Skin of body (tissue), 2 donors: ENCODE measurements around the gene PTDSS2. TPM values are rescaled to one million over a fixed set of nuclear protein-coding genes. Genes with fewer than 3 reads are reported as not detected.

Source experiments
- DNase-seq: peaks from one replicate; lab custom pipeline; 2025; lab: John Stamatoyannopoulos, UW
- total RNA-seq: library from RNA; depleted of rRNA; stranded (reverse); fragments of >200 nt; gene quantifications from one replicate; pipeline ENCODE4 v1.2.3, GENCODE V29; 2014

The PTDSS2 gene
- total RNA-seq, 1 donor from 2014 or later: 14.1 TPM

- DNase-seq: no peak
Observed at GRCh38 chr11:490186-490929, 40.3 kb downstream of the PTDSS2 start.

- DNase-seq: no peak
Observed at GRCh38 chr11:490930-491260, 40.8 kb downstream of the PTDSS2 start.

- no peak for DNase-seq
Observed at GRCh38 chr11:491358-491757, 41.3 kb downstream of the PTDSS2 start.

- DNase-seq: no peak
Observed at GRCh38 chr11:492427-493226, 42.5 kb downstream of the PTDSS2 start.

- no peak for DNase-seq
Observed at GRCh38 chr11:494761-495536, 44.9 kb downstream of the PTDSS2 start.

- no peak for DNase-seq
Observed at GRCh38 chr11:495537-495931, 45.5 kb downstream of the PTDSS2 start.

- DNase-seq: no peak
Observed at GRCh38 chr11:496834-497564, 46.9 kb downstream of the PTDSS2 start.

GRCh38 chr11:497565-498296 is 47.7 kb downstream of the PTDSS2 start:
- DNase-seq: no peak

GRCh38 chr11:498297-499181 is 48.5 kb downstream of the PTDSS2 start:
- DNase-seq: no peak

GRCh38 chr11:499201-500076 is 49.4 kb downstream of the PTDSS2 start:
- no peak for DNase-seq

- no peak for DNase-seq
Observed at GRCh38 chr11:501001-501682, 51.1 kb downstream of the PTDSS2 start.

- no peak for DNase-seq
Observed at GRCh38 chr11:501683-502287, 51.7 kb downstream of the PTDSS2 start.

- no peak for DNase-seq
Observed at GRCh38 chr11:502288-503178, 52.5 kb downstream of the PTDSS2 start.

- no peak for DNase-seq
Observed at GRCh38 chr11:503179-503981, 53.3 kb downstream of the PTDSS2 start.

- peak; percentile 61 for DNase-seq
Observed at GRCh38 chr11:504053-504993, 54.2 kb downstream of the PTDSS2 start.
